NOMO-1 treated with DMSO at 0.1 percent for 48 hours (cell line): ENCODE results near the gene PITPNM2.
"Not testable (repeated sequence)": the region's sequence is repeated elsewhere in the genome, so short reads cannot be mapped to it uniquely, and the experiment has no call there.

Source experiments
- DNase-seq: peaks from one replicate; lab custom pipeline; 2025; ENCODE audit not compliant: unreplicated experiment; lab: John Stamatoyannopoulos, UW

Gene PITPNM2

DNA sequence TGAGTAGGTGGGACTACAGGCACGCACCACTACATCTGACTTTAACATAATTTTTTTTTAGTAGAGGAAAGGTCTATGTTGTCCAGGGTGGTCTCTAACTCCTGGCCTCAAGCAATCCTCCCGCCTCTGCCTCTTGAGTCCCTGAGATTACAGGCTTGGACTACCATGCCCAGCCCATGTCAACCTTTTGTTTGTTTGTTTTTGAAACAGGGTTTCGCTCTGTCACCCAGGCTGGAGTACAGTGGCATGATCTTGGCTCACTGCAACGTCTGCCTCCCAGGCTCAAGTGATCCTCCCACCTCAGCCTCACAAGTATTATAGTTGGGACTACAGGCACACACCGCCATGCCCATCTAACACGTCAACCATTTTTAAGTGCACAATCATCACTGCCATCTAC is 29.2 kb downstream of the PITPNM2 start:
- DNase-seq, result no peak

DNA sequence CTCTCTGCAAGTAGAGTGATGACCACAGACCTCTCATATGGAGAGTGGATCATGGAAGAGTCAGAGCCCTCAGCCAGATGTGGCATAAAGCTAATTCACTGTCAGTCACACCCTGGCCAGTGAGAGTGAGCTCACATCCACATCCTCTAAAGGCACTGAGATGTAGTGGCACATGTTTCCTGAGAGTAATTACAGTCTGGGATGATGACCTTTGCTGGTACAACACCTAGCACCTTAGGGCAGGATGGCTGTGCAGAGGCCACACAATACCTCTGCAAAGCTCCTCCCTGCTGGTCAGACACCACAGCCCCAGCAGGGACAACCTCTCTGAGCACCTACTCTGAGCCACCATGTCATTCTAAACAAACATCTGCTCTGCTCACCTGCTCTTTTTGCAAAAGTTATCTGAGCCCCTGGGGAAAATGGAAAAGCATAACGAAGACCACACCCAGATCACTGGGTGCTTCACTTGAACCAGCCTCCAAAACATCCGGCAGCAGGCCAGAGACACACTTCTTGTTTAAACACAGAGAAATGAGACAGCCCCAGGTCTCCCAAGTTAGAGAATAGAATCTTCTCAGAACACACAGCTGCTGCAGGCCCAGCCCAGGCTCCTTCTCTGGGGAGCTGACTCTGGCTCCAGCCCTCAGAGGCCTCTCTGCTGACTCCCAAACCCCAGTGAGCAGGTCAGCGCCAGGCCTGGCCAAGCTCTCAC is 30.3 kb downstream of the PITPNM2 start:
- no peak for DNase-seq

DNA sequence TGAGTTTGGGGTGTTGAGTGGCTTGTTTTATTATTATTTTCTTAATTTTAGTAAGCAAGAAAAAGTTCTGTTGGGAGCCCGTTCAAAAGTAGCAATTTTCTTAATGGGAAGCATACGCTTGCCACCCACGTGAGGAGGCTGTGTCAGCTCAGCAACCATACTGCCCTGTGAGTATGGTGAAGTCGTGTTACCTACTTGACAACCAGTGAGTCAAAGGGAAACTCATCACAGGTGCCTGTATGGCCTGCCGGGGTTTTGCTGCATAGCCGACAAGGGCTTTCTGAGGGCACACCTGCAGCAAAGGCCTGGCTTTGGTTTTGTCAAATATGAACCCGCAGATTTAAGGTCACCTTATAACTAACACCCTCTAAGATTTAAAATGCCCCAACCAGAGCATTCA is 31.1 kb downstream of the PITPNM2 start:
- no peak for DNase-seq

DNA sequence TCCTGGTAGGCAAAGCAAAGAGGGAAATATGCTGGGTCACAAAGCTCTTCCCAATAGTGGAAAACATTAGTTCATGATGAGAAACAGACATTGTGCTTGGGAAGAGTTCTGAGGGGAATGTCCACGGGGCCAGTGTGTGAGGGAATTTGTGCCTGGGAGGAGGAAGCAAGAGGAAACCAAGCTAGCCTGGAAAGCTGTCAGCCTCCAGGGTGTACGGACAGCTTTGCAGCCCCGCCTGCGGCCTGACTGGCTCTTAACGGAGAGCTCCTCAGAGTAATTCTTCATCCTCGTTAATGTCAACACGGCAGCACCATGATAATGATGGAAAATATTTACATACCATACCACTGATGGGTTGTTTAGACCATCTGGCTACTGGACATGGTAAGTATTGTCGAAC is 32.4 kb downstream of the PITPNM2 start:
- DNase-seq, result no peak

- DNase-seq, result peak; percentile 68
Observed at GRCh38 chr12:123115409-123116121, 35.3 kb downstream of the PITPNM2 start.

GRCh38 chr12:123114304-123115083 is 36.4 kb downstream of the PITPNM2 start:
- no peak for DNase-seq

GRCh38 chr12:123113026-123113425 is 37.9 kb downstream of the PITPNM2 start:
- no peak for DNase-seq

DNA sequence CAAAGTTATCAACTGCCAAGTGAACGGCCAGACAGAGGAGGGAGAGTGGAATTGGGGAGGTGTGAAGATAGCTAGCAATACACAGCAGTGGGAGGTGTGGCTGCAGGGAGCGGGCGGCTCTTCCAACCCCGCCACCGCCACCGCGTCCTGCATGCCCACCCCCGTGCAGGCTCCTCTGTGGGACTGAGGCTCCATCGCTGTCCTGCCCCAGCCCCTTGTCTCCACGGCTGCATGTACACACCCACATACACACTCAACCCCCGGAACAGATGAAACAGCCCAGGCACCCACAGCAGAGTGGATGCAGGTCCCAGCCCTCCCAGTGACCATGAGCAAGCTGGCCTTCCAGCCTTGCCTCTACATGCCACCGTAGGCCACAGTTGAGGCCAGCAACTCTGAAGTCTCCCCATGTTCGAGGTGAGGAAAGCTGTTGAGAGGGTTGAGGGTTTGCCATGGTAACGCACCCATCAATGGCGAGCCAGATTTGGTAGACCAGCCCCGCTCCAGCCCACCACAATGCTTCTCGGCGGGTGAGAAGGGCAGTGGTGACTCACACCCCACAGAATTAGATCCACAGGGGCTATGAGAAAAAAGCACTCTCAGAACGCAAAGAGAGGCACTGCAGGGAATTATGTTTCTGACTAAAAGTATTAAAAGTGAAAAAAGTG is 39.3 kb downstream of the PITPNM2 start:
- no peak for DNase-seq

GRCh38 chr12:123109319-123109772 is 41.5 kb downstream of the PITPNM2 start:
- DNase-seq, result no peak

GRCh38 chr12:123108682-123109066 is 42.2 kb downstream of the PITPNM2 start:
- DNase-seq, result no peak

GRCh38 chr12:123107926-123108681 is 42.8 kb downstream of the PITPNM2 start:
- no peak for DNase-seq

DNA sequence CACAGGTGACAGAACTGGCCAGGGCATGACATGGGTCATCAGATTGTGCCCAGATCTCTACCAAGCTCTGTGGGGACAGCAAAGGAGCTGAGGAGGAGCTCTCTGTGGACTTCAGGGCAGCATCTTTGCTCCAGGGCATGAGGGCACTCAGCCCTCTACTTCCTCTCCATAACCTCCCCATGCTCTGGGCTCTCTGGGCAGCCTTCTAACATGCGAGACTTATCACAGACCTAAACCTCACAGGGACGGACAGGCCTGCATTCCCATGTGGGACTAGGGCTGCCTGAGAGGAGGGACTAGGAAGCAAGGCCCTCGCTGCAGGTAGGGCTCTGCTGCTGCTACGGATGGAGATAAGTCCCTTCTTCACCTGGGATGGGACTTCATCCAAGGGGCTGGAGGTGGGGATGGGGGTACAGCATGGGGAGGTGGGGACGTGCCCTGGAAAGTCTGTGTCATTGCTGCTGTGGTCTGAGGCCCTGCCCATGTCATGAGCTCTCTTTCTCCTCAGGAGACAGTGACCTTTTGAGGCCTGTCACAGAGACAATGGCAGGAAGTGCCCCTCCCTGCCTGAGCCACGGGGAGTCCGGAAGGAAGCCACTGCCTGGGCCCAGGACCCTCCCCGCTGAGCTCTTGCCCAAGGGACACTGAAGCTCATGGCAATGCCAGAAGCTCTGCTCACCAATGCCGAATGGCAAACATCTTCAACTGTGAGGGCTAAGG is 44.1 kb downstream of the PITPNM2 start:
- DNase-seq, result peak; percentile 79

DNA sequence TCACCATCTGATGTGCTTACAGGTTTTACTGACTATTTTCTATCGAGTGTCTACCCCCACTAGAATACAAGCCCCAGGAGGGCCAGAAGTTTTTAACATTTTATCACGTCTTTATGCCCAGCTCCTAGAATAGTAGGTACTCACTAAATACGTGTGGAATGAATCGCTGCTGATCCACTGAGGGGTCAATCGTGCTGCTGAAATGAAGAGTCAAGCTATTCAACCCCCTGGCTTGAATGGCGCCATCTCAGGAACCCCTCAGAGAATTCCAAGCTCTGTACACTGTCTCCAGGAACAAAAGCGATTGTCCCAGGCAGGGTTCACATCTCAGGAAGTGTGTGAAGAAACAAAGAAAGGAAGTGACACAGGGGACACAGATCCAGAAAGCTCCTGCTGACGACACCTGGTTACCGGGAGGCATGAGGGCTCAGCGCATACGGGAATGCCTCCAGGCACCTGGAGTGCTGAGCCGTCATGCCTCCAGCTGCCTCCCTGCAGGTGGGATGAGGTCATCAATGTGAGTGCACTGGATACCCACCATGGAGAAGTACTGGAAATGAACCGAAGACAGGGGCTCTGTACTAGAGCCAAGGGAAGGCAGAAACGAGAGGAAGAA is 45.6 kb downstream of the PITPNM2 start:
- no peak for DNase-seq

DNA sequence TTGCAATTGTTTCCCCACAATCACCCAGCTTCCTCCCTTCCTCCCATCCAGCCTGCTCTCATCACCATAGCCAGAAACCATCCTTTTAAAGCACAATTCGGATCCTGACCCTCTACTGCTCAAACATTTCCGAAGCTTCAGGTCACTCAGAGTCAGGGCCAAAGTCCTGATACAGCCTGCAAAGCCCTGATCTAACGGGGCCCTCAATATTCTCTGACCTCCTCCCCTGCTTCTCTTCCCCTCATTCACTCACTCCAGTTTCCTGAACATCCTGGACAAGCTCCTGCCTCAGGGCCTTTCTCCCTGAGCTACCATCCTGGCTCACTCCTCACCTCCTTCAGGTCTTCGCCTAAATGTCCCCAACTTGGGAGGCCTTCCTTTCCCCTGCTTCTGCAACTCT is 46.1 kb downstream of the PITPNM2 start:
- DNase-seq, result no peak

DNA sequence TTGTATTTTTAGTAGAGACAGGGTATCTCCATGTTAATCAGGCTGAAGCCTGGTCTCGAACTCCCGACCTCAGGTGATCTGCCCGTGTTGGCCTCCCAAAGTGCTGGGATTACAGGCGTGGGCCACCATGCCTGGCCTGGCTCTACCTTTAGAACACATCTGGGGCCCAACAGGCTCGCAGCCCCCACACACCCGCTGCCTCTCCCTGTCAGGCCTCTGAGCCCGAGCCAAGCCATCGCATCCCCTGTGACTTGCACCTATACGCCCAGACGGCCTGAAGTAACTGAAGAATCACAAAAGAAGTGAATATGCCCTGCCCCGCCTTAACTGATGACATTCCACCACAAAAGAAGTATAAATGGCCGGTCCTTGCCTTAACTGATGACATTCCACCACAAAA is 46.8 kb downstream of the PITPNM2 start:
- not testable (repeated sequence) for DNase-seq

- no peak for DNase-seq
Observed at GRCh38 chr12:123102781-123103503, 47.9 kb downstream of the PITPNM2 start.

DNA sequence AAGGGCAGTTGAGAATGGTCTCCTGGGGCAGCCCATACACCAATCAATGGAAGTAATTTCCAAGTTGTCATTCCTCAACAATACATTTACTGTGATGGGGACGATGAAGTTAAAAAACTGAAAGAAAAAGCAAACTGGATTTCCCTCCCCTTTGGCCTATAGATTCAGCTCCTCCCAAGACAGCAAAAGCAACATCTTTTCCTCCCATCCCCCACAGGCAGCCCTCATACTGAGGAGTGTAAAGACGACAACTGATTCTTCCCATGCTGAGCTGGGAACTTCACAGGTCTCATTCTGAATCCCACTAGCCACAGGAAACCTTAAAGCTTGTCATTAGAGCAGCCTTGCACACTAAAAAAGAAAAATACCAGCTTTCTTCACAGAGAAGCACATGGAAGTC is 48.5 kb downstream of the PITPNM2 start:
- DNase-seq, result no peak

GRCh38 chr12:123101526-123101925 is 49.4 kb downstream of the PITPNM2 start:
- DNase-seq, result no peak
